H1 (cell line): ENCODE data around the gene JMJD7. TPM values are rescaled to one million over a fixed set of nuclear protein-coding genes. Genes with fewer than 3 reads are reported as not detected.

Source experiments
- CTCF ChIA-PET: fragments of 300-600 bp; sonication (Branson Sonifier 250); formaldehyde crosslinking; loops from one replicate; lab custom pipeline; 2021; ENCODE audit not compliant: partially characterized antibody; lab: Charles Lee
- POLR2A ChIA-PET: fragments of 300-600 bp; sonication (Branson Sonifier 250); formaldehyde crosslinking; loops from one replicate; lab custom pipeline; 2021; ENCODE audit warnings: inconsistent platforms; ENCODE audit not compliant: partially characterized antibody; lab: Charles Lee
- DNase-seq, 2 experiments: peaks; one replicate each; pipeline versions ENCODE4 v3.0.0 to v3.0.0-alpha.2; 2010 to 2022; ENCODE audit warnings: low spot score in 2 of 2, low read depth in 1 of 2, mixed read lengths in 1 of 2
- FAIRE-seq: peaks from 2 replicates; lab custom pipeline; 2011; peaks lifted over from hg19 to GRCh38; lab: Jason Lieb, UNC
- H2AFZ ChIP-seq: 2 replicates; pipeline ENCODE4 v1.8.1; 2012; ENCODE audit warnings: low read length, inconsistent platforms
- H2AK5ac ChIP-seq: 2 replicates; pipeline ENCODE4 v1.6.1; 2013; ENCODE audit warnings: low read depth, low read length
- H2BK120ac ChIP-seq: replicated peaks from 2 replicates; pipeline ENCODE3; 2013; ENCODE audit warnings: low read depth, low read length, inconsistent platforms
- H2BK12ac ChIP-seq: 2 replicates; pipeline ENCODE4 v1.6.1; 2013; ENCODE audit warnings: low read depth, low read length
- H2BK15ac ChIP-seq: 2 replicates; pipeline ENCODE4 v1.6.1; 2013; ENCODE audit warnings: low read length
- H2BK20ac ChIP-seq: 2 replicates; pipeline ENCODE4 v1.6.1; 2013; ENCODE audit warnings: low read length
- H2BK5ac ChIP-seq: 2 replicates; pipeline ENCODE4 v1.6.1; 2013; ENCODE audit warnings: low read depth, low read length
- H3K14ac ChIP-seq: 2 replicates; pipeline ENCODE4 v1.6.1; 2013; ENCODE audit warnings: inconsistent platforms; ENCODE audit not compliant: insufficient read length
- H3K18ac ChIP-seq: 2 replicates; pipeline ENCODE4 v1.6.1; 2013; ENCODE audit warnings: low read length; ENCODE audit errors: extremely low read depth
- H3K23ac ChIP-seq: 2 replicates; pipeline ENCODE4 v1.6.1; 2013; ENCODE audit warnings: inconsistent platforms; ENCODE audit not compliant: insufficient read length
- H3K23me2 ChIP-seq: 2 replicates; pipeline ENCODE4 v1.6.1; 2013; ENCODE audit warnings: low read depth, low read length
- H3K27ac ChIP-seq: 2 replicates; pipeline ENCODE4 v1.6.1; 2011; ENCODE audit warnings: low read depth, low read length, inconsistent platforms
- H3K27me3 ChIP-seq, 4 experiments: replicated peaks in 1 of 4; 1 replicate in 1 of 4; 2 replicates in 3 of 4; pipeline versions ENCODE4 v1.6.1 to v1.8.1; 2011 to 2013; ENCODE audit warnings: low read length in 3 of 4, mild to moderate bottlenecking in 3 of 4, inconsistent platforms in 2 of 4, mixed read lengths in 2 of 4, moderate library complexity in 1 of 4; ENCODE audit not compliant: control insufficient read depth in 3 of 4, insufficient read depth in 3 of 4; ENCODE audit errors: extremely low read depth in 1 of 4
- H3K36me3 ChIP-seq, 4 experiments: 2 replicates each; pipeline versions ENCODE4 v1.6.1 to v1.8.1; 2011 to 2013; ENCODE audit warnings: mild to moderate bottlenecking in 4 of 4, low read length in 3 of 4, moderate library complexity in 2 of 4, control low read depth in 1 of 4, inconsistent platforms in 1 of 4; ENCODE audit not compliant: insufficient read depth in 4 of 4, control insufficient read depth in 2 of 4
- H3K4ac ChIP-seq: replicated peaks from 2 replicates; pipeline ENCODE3; 2013; ENCODE audit warnings: low read length, low read depth, mixed read lengths, inconsistent platforms; ENCODE audit not compliant: insufficient read length
- H3K4me1 ChIP-seq, 4 experiments: replicated peaks in 1 of 4; 1 replicate in 1 of 4; 2 replicates in 3 of 4; pipeline versions ENCODE4 v1.6.1 to v1.8.1; 2011 to 2013; ENCODE audit warnings: low read length in 3 of 4, inconsistent platforms in 2 of 4, mixed read lengths in 1 of 4; ENCODE audit not compliant: insufficient read depth in 4 of 4, control insufficient read depth in 3 of 4
- H3K4me2 ChIP-seq, 2 experiments: 2 replicates each; pipeline versions ENCODE4 v1.6.1 to v1.8.1; 2011 to 2013; ENCODE audit warnings: low read depth in 2 of 2, low read length in 2 of 2, control low read depth in 1 of 2, inconsistent platforms in 1 of 2, mild to moderate bottlenecking in 1 of 2; ENCODE audit not compliant: insufficient read depth in 1 of 2
- H3K4me3 ChIP-seq, 4 experiments: fragments of 200-600, 300-600 bp in 1 of 4; sonication (generic), shearing (Covaris generic), sonication (Bioruptor Twin) in 1 of 4; 2 replicates each; pipeline versions ENCODE4 v1.5.1 to v1.8.1; 2011 to 2016; ENCODE audit warnings: low read length in 4 of 4, low read depth in 3 of 4, control low read depth in 2 of 4, inconsistent platforms in 2 of 4, mild to moderate bottlenecking in 2 of 4, mixed read lengths in 1 of 4, moderate library complexity in 1 of 4; ENCODE audit not compliant: insufficient read depth in 2 of 4; ENCODE audit errors: extremely low read depth in 1 of 4
- H3K56ac ChIP-seq: replicated peaks from 2 replicates; pipeline ENCODE3; 2013; ENCODE audit warnings: low read depth, mild to moderate bottlenecking, mixed read lengths, low read length, inconsistent platforms; ENCODE audit not compliant: insufficient read length
- H3K79me1 ChIP-seq: 2 replicates; pipeline ENCODE4 v1.6.1; 2013; ENCODE audit warnings: low read depth, low read length, control low read depth
- H3K79me2 ChIP-seq, 2 experiments: 2 replicates each; pipeline versions ENCODE4 v1.6.1 to v1.8.1; 2012 to 2013; ENCODE audit warnings: low read length in 2 of 2, mild to moderate bottlenecking in 2 of 2, inconsistent platforms in 1 of 2; ENCODE audit not compliant: insufficient read depth in 2 of 2, control insufficient read depth in 1 of 2
- H3K9ac ChIP-seq, 4 experiments: replicated peaks in 1 of 4; 1 replicate in 1 of 4; 2 replicates in 3 of 4; pipeline versions ENCODE4 v1.6.1 to v1.8.1; 2011 to 2013; ENCODE audit warnings: low read depth in 3 of 4, low read length in 3 of 4, control low read depth in 2 of 4, mild to moderate bottlenecking in 2 of 4, moderate library complexity in 2 of 4, inconsistent platforms in 1 of 4; ENCODE audit errors: extremely low read depth in 1 of 4
- H3K9me3 ChIP-seq, 2 experiments: 2 replicates each; pipeline versions ENCODE4 v1.6.1 to v1.8.1; 2012 to 2013; ENCODE audit warnings: mild to moderate bottlenecking in 2 of 2, moderate library complexity in 2 of 2, control low read depth in 1 of 2, inconsistent platforms in 1 of 2, low read depth in 1 of 2, low read length in 1 of 2, mixed read lengths in 1 of 2; ENCODE audit not compliant: insufficient read depth in 2 of 2
- H4K20me1 ChIP-seq, 2 experiments: replicated peaks in 1 of 2; 2 replicates each; pipeline versions ENCODE3 to v1.8.1; 2011 to 2013; ENCODE audit warnings: inconsistent platforms in 2 of 2, low read length in 2 of 2, mild to moderate bottlenecking in 1 of 2; ENCODE audit not compliant: insufficient read depth in 2 of 2, control insufficient read depth in 1 of 2
- H4K5ac ChIP-seq: 2 replicates; pipeline ENCODE4 v1.6.1; 2013; ENCODE audit warnings: low read length, low read depth, mixed read lengths, inconsistent platforms; ENCODE audit not compliant: insufficient read length
- H4K8ac ChIP-seq: 2 replicates; pipeline ENCODE4 v1.8.0; 2013; ENCODE audit warnings: mild to moderate bottlenecking, moderate library complexity, low read length, inconsistent platforms; ENCODE audit not compliant: insufficient read depth; ENCODE audit errors: extremely low read depth
- H4K91ac ChIP-seq: replicated peaks from 2 replicates; pipeline ENCODE3; 2013; ENCODE audit warnings: low read length, mixed read lengths, inconsistent platforms; ENCODE audit not compliant: insufficient read length
- ASH2L ChIP-seq: fragments of 200-600, 300-600 bp; sonication (generic); IDR thresholded peaks from one replicate; pipeline ENCODE4 v1.7.1; 2017; ENCODE audit warnings: low read length
- BCL11A ChIP-seq, 2 experiments: IDR thresholded peaks; one replicate each; pipeline ENCODE4 v1.6.1; 2011; ENCODE audit warnings: low read depth in 2 of 2, low read length in 2 of 2, mild to moderate bottlenecking in 2 of 2
- BRCA1 ChIP-seq: IDR thresholded peaks from 2 replicates; pipeline ENCODE4 v1.6.1; 2012; ENCODE audit warnings: low read depth, low read length, improper control_type of control experiment
- CBX5 ChIP-seq: fragments of 300-800, 300-1000 bp; sonication (generic); IDR thresholded peaks from 2 replicates; pipeline ENCODE4 v1.7.1; 2016; ENCODE audit warnings: antibody characterized with exemption, low read length, low read depth
- CHD2 ChIP-seq: IDR thresholded peaks from 2 replicates; pipeline ENCODE4 v1.6.1; 2012; ENCODE audit warnings: low read length, improper control_type of control experiment
- CTBP2 ChIP-seq: IDR thresholded peaks from 2 replicates; pipeline ENCODE4 v1.7.0; 2011; ENCODE audit warnings: borderline replicate concordance, mild to moderate bottlenecking, moderate library complexity, mixed read lengths, low read length; ENCODE audit not compliant: insufficient read depth, insufficient read length
- E2F6 ChIP-seq: IDR thresholded peaks from 2 replicates; pipeline ENCODE4 v1.6.1; 2012; ENCODE audit warnings: inconsistent platforms
- EP300 ChIP-seq, 2 experiments: IDR thresholded peaks; 1 replicate in 1 of 2; 2 replicates in 1 of 2; pipeline ENCODE4 v1.6.1; 2011 to 2012; ENCODE audit warnings: low read depth in 2 of 2, low read length in 2 of 2, mild to moderate bottlenecking in 2 of 2, borderline replicate concordance in 1 of 2, inconsistent platforms in 1 of 2, moderate library complexity in 1 of 2
- EZH2 ChIP-seq: fragments of 200-600 bp; sonication (generic); IDR thresholded peaks from 2 replicates; pipeline ENCODE4 v1.7.1; 2012; ENCODE audit warnings: low read depth, mild to moderate bottlenecking, moderate library complexity, low read length, inconsistent platforms; ENCODE audit not compliant: severe bottlenecking
- GABPA ChIP-seq: IDR thresholded peaks from 2 replicates; pipeline ENCODE4 v1.6.1; 2011; ENCODE audit warnings: mild to moderate bottlenecking, low read length, moderate library complexity, borderline replicate concordance; ENCODE audit not compliant: insufficient read depth
- KDM1A ChIP-seq: fragments of 200-600, 300-600 bp; sonication (generic); IDR thresholded peaks from 2 replicates; pipeline ENCODE4 v1.7.1; 2016; ENCODE audit warnings: mild to moderate bottlenecking, low read length, borderline replicate concordance
- PHF8 ChIP-seq: fragments of 200-600 bp; sonication (generic); conservative IDR thresholded peaks from 2 replicates; pipeline ENCODE4 v1.7.1; 2012; ENCODE audit warnings: low read depth, mild to moderate bottlenecking, inconsistent platforms, low read length, moderate library complexity
- TBP ChIP-seq: IDR thresholded peaks from 2 replicates; pipeline ENCODE4 v1.6.1; 2011; ENCODE audit warnings: low read depth, low read length, improper control_type of control experiment
- ZNF274 ChIP-seq: IDR thresholded peaks from 2 replicates; pipeline ENCODE4 v1.7.0; 2012; ENCODE audit warnings: low read length, borderline replicate concordance; ENCODE audit errors: extremely low read depth
- WGBS, 2 experiments: shearing (Covaris generic) in 1 of 2; methylation state at CpG; one replicate each; pipeline versions ENCODE4 v1.1.6 to v1.1.7; 2013 to 2015; ENCODE audit warnings: low lambda C conversion rate in 2 of 2, mixed read lengths in 2 of 2, inconsistent platforms in 1 of 2, low coverage in 1 of 2, missing lambda C conversion rate in 1 of 2; ENCODE audit not compliant: insufficient replicate concordance in 2 of 2, insufficient coverage in 1 of 2, insufficient read length in 1 of 2; ENCODE audit errors: extremely low coverage in 1 of 2, missing lambda C conversion rate in 1 of 2; 5-methylcytosine and 5-hydroxymethylcytosine counted together
- polyA plus RNA-seq, 7 experiments: library from polyadenylated mRNA; depleted of rRNA in 3 of 7; stranded (reverse) in 5 of 7; unstranded in 2 of 7; fragments of >200 nt in 5 of 7; fragments of 200-250 nt in 2 of 7; gene quantifications; 1 replicate in 5 of 7; 2 replicates in 1 of 7; 4 replicates in 1 of 7; pipeline versions ENCODE4 v1.2.1 to v1.2.3, GENCODE V29; 2011 to 2013; ENCODE audit warnings: missing spikeins in 2 of 7, mixed read lengths in 2 of 7
- total RNA-seq: library from RNA; stranded (reverse); fragmentation: NEBNext Ultra II Directional; extraction: Animal tissue kit (Norgen Biotek cat#: 25700); gene quantifications from 2 replicates; pipeline ENCODE4 v1.2.1, GENCODE V29; 2021

The JMJD7 gene
- total and polyA plus RNA-seq, 2 of the 8 experiments (the other 6 are each of a cell fraction or from before 2014, with no cell fraction given) = 15.0 to 20.0 TPM

- no peak overlapping the region for H3K4me3 ChIP-seq
- no peak for DNase-seq
- H3K14ac ChIP-seq = no peak overlapping the region
- no peak overlapping the region for H2BK15ac ChIP-seq
- WGBS, 2 experiments = 84% methylated on average over 3 of the region's 3 CpGs; no CpG with 5 or more reads in 1 of the 2 experiments
- peaks cover 0 to 2% of the 10 kb centered on the region in 2 experiments for H4K20me1 ChIP-seq
- ChIA-PET CTCF (interaction anchor here (1.0 to 13.7 kb wide), 5 partner anchors 8 to 58 kb away, joined by 3 to 283 read pairs (median 4); partner anchors contain the start of gene MAPKBP1), POLR2A (no interaction called here)
- H4K91ac ChIP-seq = no peak overlapping the region
- no peaks in the 10 kb centered on the region for H3K27me3 ChIP-seq
- H4K8ac ChIP-seq = no peak overlapping the region
- H3K27ac ChIP-seq = no peak overlapping the region
- H4K5ac ChIP-seq = no peak overlapping the region
- no peak overlapping the region for H2BK20ac ChIP-seq
- no peak overlapping the region for H3K4me2 ChIP-seq
- no peak overlapping the region for H2BK12ac ChIP-seq
- H3K18ac ChIP-seq = no peak overlapping the region
- no peak overlapping the region for H3K23ac ChIP-seq
- no peaks in the 10 kb centered on the region for H3K9me3 ChIP-seq
- H2AK5ac ChIP-seq = no peak overlapping the region
- H3K79me1 ChIP-seq = no peaks in the 10 kb centered on the region
- no peaks in the 10 kb centered on the region for H3K23me2 ChIP-seq
- H2BK120ac ChIP-seq = no peak overlapping the region
- H3K56ac ChIP-seq = no peak overlapping the region
- no peak overlapping the region for H2AFZ ChIP-seq
- FAIRE-seq = no peak
- no peak overlapping the region for H2BK5ac ChIP-seq
- no peak overlapping the region for H3K4ac ChIP-seq
- no peaks in the 10 kb centered on the region for H3K4me1 ChIP-seq
- H3K9ac ChIP-seq = no peak overlapping the region
- no peaks in the 10 kb centered on the region; a peak in 1 of 4 replicates for H3K79me2 ChIP-seq
- no peaks in the 10 kb centered on the region for H3K36me3 ChIP-seq
- TF ChIP-seq GABPA (no peak), BRCA1 (no peak), KDM1A (no peak), ASH2L (no peak), EP300 (IDR thresholded peaks at IDR 0.05; ENCODE audit: borderline replicate concordance in 1 of 2, low read depth in 2 of 2, low read length in 2 of 2) (no peak), ZNF274 (no peak), BCL11A (IDR thresholded peaks at IDR 0.05; ENCODE audit: low read depth in 2 of 2, low read length in 2 of 2) (no peak), CTBP2 (no peak), CHD2 (no peak), E2F6 (no peak), TBP (no peak), PHF8 (no peak), CBX5 (no peak), EZH2 (no peak)
Observed at GRCh38 chr15:41801185-41801584, 26.7 kb upstream of the JMJD7 start.
